C4-2B (cell line): ENCODE results near the gene SHROOM3.

ENCODE experiments used
- H3K27ac ChIP-seq: fragments of 450-650 bp; 2 replicates; pipeline ENCODE4 v1.5.1; 2017
- CTCF ChIP-seq: fragments of 450-650 bp; conservative IDR thresholded peaks from 2 replicates; pipeline ENCODE4 v1.5.1; 2017; ENCODE audit warnings: mild to moderate bottlenecking
- ZFX ChIP-seq: fragments of 450-650 bp; IDR thresholded peaks from 2 replicates; pipeline ENCODE4 v1.6.1; 2017

SHROOM3 gene

DNA sequence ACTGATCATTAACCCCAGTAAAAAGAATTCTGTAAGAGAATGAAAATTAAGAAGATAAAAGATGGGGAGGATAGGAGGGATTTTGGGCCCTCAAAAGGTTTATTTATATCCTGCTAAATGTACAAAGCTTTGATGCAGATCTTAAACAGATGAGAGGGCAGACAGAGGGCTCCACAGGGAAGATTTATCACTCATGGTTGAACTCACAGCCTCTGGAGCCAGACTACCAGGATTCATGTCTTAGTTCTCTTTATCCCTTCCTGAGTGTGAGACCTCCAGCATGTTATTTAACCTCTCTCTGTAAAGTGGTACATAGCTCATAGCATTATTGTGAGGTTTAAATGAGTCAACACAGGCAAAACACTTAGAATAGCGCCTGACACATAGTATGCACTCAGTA is 388.5 kb downstream of the SHROOM3 start:
- TF ChIP-seq ZFX (no peak), CTCF (no peak)
- H3K27ac ChIP-seq: no peak overlapping the region

- TF ChIP-seq CTCF (no peak), ZFX (no peak)
- H3K27ac ChIP-seq: no peak overlapping the region; the same call in 1 of the 2 replicates
Observed at GRCh38 chr4:76830612-76830963, 395.6 kb downstream of the SHROOM3 start.

GRCh38 chr4:76830964-76831703 is 396.1 kb downstream of the SHROOM3 start:
- H3K27ac ChIP-seq: peak overlapping the region; percentile 18
- TF ChIP-seq ZFX (no peak), CTCF (no peak)

- no peak overlapping the region for H3K27ac ChIP-seq
- no peak for TF ChIP-seq ZFX
- TF ChIP-seq CTCF: no peak
Observed at GRCh38 chr4:76831711-76832373, 396.8 kb downstream of the SHROOM3 start.
